ENCODE results near the gene USP25. TPM values are rescaled to one million over a fixed set of nuclear protein-coding genes. Genes with fewer than 3 reads are reported as not detected.

Gene USP25
- total RNA-seq, 1 donor from 2014 or later: 53.2 TPM

- no peaks in the 10 kb centered on the region for H3K36me3 ChIP-seq
- TF ChIP-seq CTCF (IDR thresholded peaks at IDR 0.05; ENCODE audit: borderline replicate concordance): no peak
- H3K27me3 ChIP-seq (ENCODE audit: low read depth): no peaks in the 10 kb centered on the region
- no peaks in the 10 kb centered on the region for H3K4me1 ChIP-seq
- peaks cover 12% of the 10 kb centered on the region for H3K9me3 ChIP-seq (replicated peaks)
- no peak for DNase-seq
- intact Hi-C loops (cut with micrococcal nuclease): no loop called here
- H3K27ac ChIP-seq (replicated peaks): no peak overlapping the region
- no peak overlapping the region for H3K4me3 ChIP-seq
Measured at GRCh38 chr21:15722591-15723324, 7.0 kb upstream of the USP25 start.

- Histone ChIP-seq H3K27ac (replicated peaks) (no peak overlapping the region), H3K4me3 (no peak overlapping the region), H3K27me3 (ENCODE audit: low read depth) (no peaks in the 10 kb centered on the region), H3K36me3 (no peaks in the 10 kb centered on the region), H3K4me1 (peaks cover 13% of the 10 kb centered on the region), H3K9me3 (replicated peaks) (peaks cover 12% of the 10 kb centered on the region)
- intact Hi-C loops (cut with micrococcal nuclease): no loop called here
- DNase-seq: no peak
- no peak for TF ChIP-seq CTCF (IDR thresholded peaks at IDR 0.05; ENCODE audit: borderline replicate concordance)
Measured at GRCh38 chr21:15725949-15726348, 3.8 kb upstream of the USP25 start.

- no peak for DNase-seq
- TF ChIP-seq CTCF (IDR thresholded peaks at IDR 0.05; ENCODE audit: borderline replicate concordance): no peak
Measured at GRCh38 chr21:15728046-15728445, 1.7 kb upstream of the USP25 start.

GRCh38 chr21:15729346-15729673, 472 bp upstream of the USP25 start:
- H3K27ac ChIP-seq (replicated peaks): peak overlapping the region; percentile 97
- H3K36me3 ChIP-seq: no peaks in the 10 kb centered on the region
- DNase-seq: no peak
- TF ChIP-seq CTCF (IDR thresholded peaks at IDR 0.05; ENCODE audit: borderline replicate concordance): no peak
- H3K4me3 ChIP-seq: peak overlapping the region; percentile 86
- intact Hi-C loops (cut with micrococcal nuclease): no loop called here
- no peaks in the 10 kb centered on the region for H3K9me3 ChIP-seq (replicated peaks)
- H3K4me1 ChIP-seq: peaks cover 46% of the 10 kb centered on the region
- no peaks in the 10 kb centered on the region for H3K27me3 ChIP-seq (ENCODE audit: low read depth)

More at GRCh38 chr21:15728046-15728445, 1.7 kb upstream of the USP25 start:
- intact Hi-C loops (cut with micrococcal nuclease): no loop called here
- Histone ChIP-seq H3K9me3 (replicated peaks) (no peaks in the 10 kb centered on the region), H3K4me3 (no peak overlapping the region), H3K27me3 (ENCODE audit: low read depth) (no peaks in the 10 kb centered on the region), H3K27ac (replicated peaks) (no peak overlapping the region), H3K36me3 (no peaks in the 10 kb centered on the region), H3K4me1 (peaks cover 34% of the 10 kb centered on the region)

- Histone ChIP-seq H3K4me1 (peaks cover 59% of the 10 kb centered on the region), H3K36me3 (no peaks in the 10 kb centered on the region), H3K4me3 (peak overlapping the region; percentile 86), H3K9me3 (replicated peaks) (no peaks in the 10 kb centered on the region), H3K27ac (replicated peaks) (peak overlapping the region; percentile 97), H3K27me3 (ENCODE audit: low read depth) (no peaks in the 10 kb centered on the region)
- intact Hi-C loops (cut with micrococcal nuclease): no loop called here
- no peak for DNase-seq
- TF ChIP-seq CTCF (IDR thresholded peaks at IDR 0.05; ENCODE audit: borderline replicate concordance): no peak
Measured at GRCh38 chr21:15730484-15731242, 881 bp downstream of the USP25 start.

All from left ventricle myocardium inferior (tissue), 1 donor.